ENCODE results near the gene AMER2.
"Not testable (repeated sequence)": the region's sequence is repeated elsewhere in the genome, so short reads cannot be mapped to it uniquely, and the experiment has no call there.

AMER2 gene

GRCh38 chr13:25165663-25166062 is 6.4 kb downstream of the AMER2 start:
- no peaks in the 10 kb centered on the region for H4K20me1 ChIP-seq (ENCODE audit: control insufficient read depth, insufficient read depth, low read depth, low read length)
- TF ChIP-seq CTCF (IDR thresholded peaks at IDR 0.05; ENCODE audit: low read depth, low read length, poor library complexity, severe bottlenecking) (no peak), EZH2phosphoT487 (IDR thresholded peaks at IDR 0.05; ENCODE audit: borderline replicate concordance, low read length) (no peak)
- H3K27ac ChIP-seq (ENCODE audit: low read depth, low read length) = no peak overlapping the region
- peaks cover 10% of the 10 kb centered on the region for H3K27me3 ChIP-seq (ENCODE audit: control insufficient read depth, low read length)
- H3K4me2 ChIP-seq (ENCODE audit: low read length) = no peak overlapping the region
- no peaks in the 10 kb centered on the region for H3K4me1 ChIP-seq (ENCODE audit: control insufficient read depth, low read length)
- H3K4me3 ChIP-seq (ENCODE audit: low read length) = no peak overlapping the region
- no peaks in the 10 kb centered on the region for H3K9me3 ChIP-seq (ENCODE audit: control insufficient read depth, insufficient read depth, low read length)
- no peaks in the 10 kb centered on the region for H3K9me2 ChIP-seq (replicated peaks; ENCODE audit: control insufficient read depth, low read length)
- no peaks in the 10 kb centered on the region for H3K79me2 ChIP-seq (ENCODE audit: control insufficient read depth, low read length)
- no peaks in the 10 kb centered on the region for H3F3A ChIP-seq (ENCODE audit: control insufficient read depth, insufficient read depth)
- H3K36me3 ChIP-seq (ENCODE audit: control insufficient read depth, low read length) = no peaks in the 10 kb centered on the region

- H3K27me3 ChIP-seq (ENCODE audit: control insufficient read depth, low read length) = peaks cover 10% of the 10 kb centered on the region
- H3K27ac ChIP-seq (ENCODE audit: low read depth, low read length); H3K4me2 ChIP-seq (ENCODE audit: low read length); H3F3A ChIP-seq (ENCODE audit: control insufficient read depth, insufficient read depth); H3K4me1 ChIP-seq (ENCODE audit: control insufficient read depth, low read length); H4K20me1 ChIP-seq (ENCODE audit: control insufficient read depth, insufficient read depth, low read depth, low read length); H3K79me2 ChIP-seq (ENCODE audit: control insufficient read depth, low read length); H3K9me2 ChIP-seq (replicated peaks; ENCODE audit: control insufficient read depth, low read length); H3K36me3 ChIP-seq (ENCODE audit: control insufficient read depth, low read length); H3K9me3 ChIP-seq (ENCODE audit: control insufficient read depth, insufficient read depth, low read length); H3K4me3 ChIP-seq (ENCODE audit: low read length): not testable (repeated sequence)
Observed at GRCh38 chr13:25165163-25165562, 6.9 kb downstream of the AMER2 start.

GRCh38 chr13:25157681-25158080 is 14.4 kb downstream of the AMER2 start:
- Histone ChIP-seq H4K20me1 (ENCODE audit: control insufficient read depth, insufficient read depth, low read depth, low read length) (no peaks in the 10 kb centered on the region), H3K4me1 (ENCODE audit: control insufficient read depth, low read length) (no peaks in the 10 kb centered on the region), H3K27me3 (ENCODE audit: control insufficient read depth, low read length) (peaks cover 7% of the 10 kb centered on the region), H3K9me2 (replicated peaks; ENCODE audit: control insufficient read depth, low read length) (no peaks in the 10 kb centered on the region), H3K79me2 (ENCODE audit: control insufficient read depth, low read length) (no peaks in the 10 kb centered on the region), H3K9me3 (ENCODE audit: control insufficient read depth, insufficient read depth, low read length) (no peaks in the 10 kb centered on the region), H3K4me2 (ENCODE audit: low read length) (no peak overlapping the region), H3K27ac (ENCODE audit: low read depth, low read length) (no peak overlapping the region), H3K4me3 (ENCODE audit: low read length) (no peak overlapping the region), H3F3A (ENCODE audit: control insufficient read depth, insufficient read depth) (no peaks in the 10 kb centered on the region), H3K36me3 (ENCODE audit: control insufficient read depth, low read length) (no peaks in the 10 kb centered on the region)
- TF ChIP-seq CTCF (IDR thresholded peaks at IDR 0.05; ENCODE audit: low read depth, low read length, poor library complexity, severe bottlenecking) (no peak), EZH2phosphoT487 (IDR thresholded peaks at IDR 0.05; ENCODE audit: borderline replicate concordance, low read length) (no peak)

GRCh38 chr13:25153736-25154135 is 18.4 kb downstream of the AMER2 start:
- peaks cover 14% of the 10 kb centered on the region for H3K27me3 ChIP-seq (ENCODE audit: control insufficient read depth, low read length)
- H3F3A ChIP-seq (ENCODE audit: control insufficient read depth, insufficient read depth) = no peaks in the 10 kb centered on the region
- no peaks in the 10 kb centered on the region for H3K9me2 ChIP-seq (replicated peaks; ENCODE audit: control insufficient read depth, low read length)
- H3K36me3 ChIP-seq (ENCODE audit: control insufficient read depth, low read length) = no peaks in the 10 kb centered on the region
- H3K4me1 ChIP-seq (ENCODE audit: control insufficient read depth, low read length) = no peaks in the 10 kb centered on the region
- H3K9me3 ChIP-seq (ENCODE audit: control insufficient read depth, insufficient read depth, low read length) = no peaks in the 10 kb centered on the region
- H3K4me2 ChIP-seq (ENCODE audit: low read length) = no peak overlapping the region
- no peak overlapping the region for H3K27ac ChIP-seq (ENCODE audit: low read depth, low read length)
- H3K4me3 ChIP-seq (ENCODE audit: low read length) = no peak overlapping the region
- no peak for TF ChIP-seq EZH2phosphoT487 (IDR thresholded peaks at IDR 0.05; ENCODE audit: borderline replicate concordance, low read length)
- TF ChIP-seq CTCF (IDR thresholded peaks at IDR 0.05; ENCODE audit: low read depth, low read length, poor library complexity, severe bottlenecking) = no peak
- H3K79me2 ChIP-seq (ENCODE audit: control insufficient read depth, low read length) = no peaks in the 10 kb centered on the region
- no peaks in the 10 kb centered on the region for H4K20me1 ChIP-seq (ENCODE audit: control insufficient read depth, insufficient read depth, low read depth, low read length)
